Endodermal cell (in vitro differentiated cells): ENCODE results near the gene CDAN1. TPM values are rescaled to one million over a fixed set of nuclear protein-coding genes. Genes with fewer than 3 reads are reported as not detected.
A peak's percentile ranks its signal among the peaks of the same experiment; 100 is the strongest.
"Not testable (repeated sequence)": the region's sequence is repeated elsewhere in the genome, so short reads cannot be mapped to it uniquely, and the experiment has no call there.

Experiments used
- DNase-seq: peaks from one replicate; pipeline ENCODE4 v3.0.0-alpha.2; 2017
- H3K27ac ChIP-seq: 2 replicates; pipeline ENCODE4 v1.5.1; 2013; ENCODE audit warnings: mild to moderate bottlenecking, low read depth, low read length, moderate library complexity
- H3K27me3 ChIP-seq: 2 replicates; pipeline ENCODE4 v1.6.1; 2013; ENCODE audit warnings: mild to moderate bottlenecking, low read length, moderate library complexity; ENCODE audit not compliant: insufficient read depth, control insufficient read depth, poor library complexity, severe bottlenecking
- H3K36me3 ChIP-seq: 2 replicates; pipeline ENCODE4 v1.7.0; 2013; ENCODE audit warnings: mild to moderate bottlenecking, low read length, moderate library complexity; ENCODE audit not compliant: control insufficient read depth, insufficient read depth
- H3K4me1 ChIP-seq: one replicate; pipeline ENCODE4 v1.7.0; 2013; ENCODE audit warnings: low read length; ENCODE audit not compliant: control insufficient read depth, insufficient read depth
- H3K4me3 ChIP-seq: 2 replicates; pipeline ENCODE4 v1.5.1; 2013; ENCODE audit warnings: mild to moderate bottlenecking, low read length, moderate library complexity
- H3K9ac ChIP-seq: 2 replicates; pipeline ENCODE4 v1.6.1; 2013; ENCODE audit warnings: mild to moderate bottlenecking, low read length, moderate library complexity; ENCODE audit not compliant: poor library complexity, severe bottlenecking; ENCODE audit errors: extremely low read depth
- H3K9me3 ChIP-seq: 2 replicates; pipeline ENCODE4 v1.6.1; 2013; ENCODE audit warnings: mild to moderate bottlenecking, low read length, moderate library complexity; ENCODE audit not compliant: control insufficient read depth
- H3K27ac Mint-ChIP-seq: 2 replicates; pipeline ENCODE4 v1.8.0; 2020; ENCODE audit warnings: mixed read lengths
- H3K27me3 Mint-ChIP-seq: 2 replicates; pipeline ENCODE4 v1.8.0; 2021; ENCODE audit warnings: mild to moderate bottlenecking, mixed read lengths; ENCODE audit not compliant: insufficient read depth
- H3K36me3 Mint-ChIP-seq: 2 replicates; pipeline ENCODE4 v1.8.0; 2020; ENCODE audit warnings: low read depth, mixed read lengths
- H3K4me1 Mint-ChIP-seq: 2 replicates; pipeline ENCODE4 v1.8.0; 2020; ENCODE audit warnings: mixed read lengths
- H3K4me3 Mint-ChIP-seq: 2 replicates; pipeline ENCODE4 v1.8.0; 2020; ENCODE audit warnings: mild to moderate bottlenecking, moderate library complexity, mixed read lengths
- H3K9me3 Mint-ChIP-seq: 2 replicates; pipeline ENCODE4 v1.8.0; 2020; ENCODE audit warnings: mild to moderate bottlenecking, mixed read lengths
- CTCF ChIP-seq: fragments of 200-600 bp; sonication (generic); conservative IDR thresholded peaks from 2 replicates; pipeline ENCODE4 v1.5.0; 2021; ENCODE audit warnings: antibody characterized with exemption, mild to moderate bottlenecking
- WGBS, 2 experiments: methylation state at CpG; one replicate each; pipeline versions ENCODE4 v1.1.5 to v1.1.7; 2013; ENCODE audit warnings: missing lambda C conversion rate in 2 of 2, mixed read lengths in 1 of 2; ENCODE audit not compliant: insufficient coverage in 1 of 2, insufficient read length in 1 of 2; 5-methylcytosine and 5-hydroxymethylcytosine counted together
- total RNA-seq, 2 donors: library from RNA; stranded (reverse); fragmentation: NEBNext Ultra II Directional in 1 of 2; extraction: Animal tissue kit (Norgen Biotek cat#: 25700) in 1 of 2; gene quantifications; 2 replicates in 1 of 2; 3 replicates in 1 of 2; pipeline ENCODE4 v1.2.1, GENCODE V29; 2021

The CDAN1 gene
- total RNA-seq, 2 donors from 2014 or later, result 26.5 to 38.2 TPM

- no peaks in the 10 kb centered on the region for H3K27me3 Mint-ChIP-seq
- 94 to 100% methylated on average over 7 to 8 of the region's 8 CpGs for WGBS, 2 experiments
- no peak overlapping the region for H3K4me3 Mint-ChIP-seq
- Histone ChIP-seq H3K9me3 (no peaks in the 10 kb centered on the region), H3K27me3 (no peaks in the 10 kb centered on the region), H3K9ac (no peak overlapping the region), H3K4me1 (no peaks in the 10 kb centered on the region), H3K36me3 (no peaks in the 10 kb centered on the region), H3K4me3 (no peak overlapping the region), H3K27ac (no peak overlapping the region)
- H3K36me3 Mint-ChIP-seq, result no peaks in the 10 kb centered on the region
- DNase-seq, result no peak
- H3K4me1 Mint-ChIP-seq, result no peaks in the 10 kb centered on the region
- H3K27ac Mint-ChIP-seq, result no peak overlapping the region
- no peaks in the 10 kb centered on the region for H3K9me3 Mint-ChIP-seq
- no peak for TF ChIP-seq CTCF
Observed at GRCh38 chr15:42686281-42686680, 50.6 kb downstream of the CDAN1 start.

- no peaks in the 10 kb centered on the region for H3K9me3 ChIP-seq
- no peaks in the 10 kb centered on the region for H3K9me3 Mint-ChIP-seq
Observed at GRCh38 chr15:42681119-42681518, 55.8 kb downstream of the CDAN1 start.

GRCh38 chr15:42680142-42680482 lies 56.8 kb downstream of the CDAN1 start:
- not testable (repeated sequence) for H3K9me3 Mint-ChIP-seq, H3K4me1 ChIP-seq, H3K9me3 ChIP-seq, H3K36me3 Mint-ChIP-seq, H3K4me1 Mint-ChIP-seq, H3K27me3 Mint-ChIP-seq, H3K36me3 ChIP-seq, H3K27me3 ChIP-seq, H3K9ac ChIP-seq, H3K27ac Mint-ChIP-seq, DNase-seq, H3K27ac ChIP-seq, H3K4me3 ChIP-seq, H3K4me3 Mint-ChIP-seq
- 88 to 89% methylated on average over 5 of the region's 5 CpGs for WGBS, 2 experiments
- peak; percentile 13 for TF ChIP-seq CTCF

More at GRCh38 chr15:42681119-42681518, 55.8 kb downstream of the CDAN1 start:
- Mint-ChIP-seq H3K4me1 (no peaks in the 10 kb centered on the region), H3K27ac (no peak overlapping the region), H3K4me3 (no peak overlapping the region), H3K27me3 (no peaks in the 10 kb centered on the region), H3K36me3 (no peaks in the 10 kb centered on the region)
- WGBS, 2 experiments, result 95 to 100% methylated on average over 6 of the region's 6 CpGs
- TF ChIP-seq CTCF, result no peak
- Histone ChIP-seq H3K27ac (no peak overlapping the region), H3K4me1 (no peaks in the 10 kb centered on the region), H3K9ac (no peak overlapping the region), H3K4me3 (no peak overlapping the region), H3K36me3 (no peaks in the 10 kb centered on the region), H3K27me3 (no peaks in the 10 kb centered on the region)
- no peak for DNase-seq
